GM10847 (cell line): ENCODE data around the gene PSAP.

ENCODE experiments used
- POLR2A ChIP-seq: IDR thresholded peaks from 2 replicates; pipeline ENCODE4 v1.6.1; 2011; ENCODE audit not compliant: insufficient read length; ENCODE audit errors: extremely low read depth

Gene PSAP

GRCh38 chr10:71880425-71881306, 29.6 kb upstream of the PSAP start:
- no peak for TF ChIP-seq POLR2A

DNA sequence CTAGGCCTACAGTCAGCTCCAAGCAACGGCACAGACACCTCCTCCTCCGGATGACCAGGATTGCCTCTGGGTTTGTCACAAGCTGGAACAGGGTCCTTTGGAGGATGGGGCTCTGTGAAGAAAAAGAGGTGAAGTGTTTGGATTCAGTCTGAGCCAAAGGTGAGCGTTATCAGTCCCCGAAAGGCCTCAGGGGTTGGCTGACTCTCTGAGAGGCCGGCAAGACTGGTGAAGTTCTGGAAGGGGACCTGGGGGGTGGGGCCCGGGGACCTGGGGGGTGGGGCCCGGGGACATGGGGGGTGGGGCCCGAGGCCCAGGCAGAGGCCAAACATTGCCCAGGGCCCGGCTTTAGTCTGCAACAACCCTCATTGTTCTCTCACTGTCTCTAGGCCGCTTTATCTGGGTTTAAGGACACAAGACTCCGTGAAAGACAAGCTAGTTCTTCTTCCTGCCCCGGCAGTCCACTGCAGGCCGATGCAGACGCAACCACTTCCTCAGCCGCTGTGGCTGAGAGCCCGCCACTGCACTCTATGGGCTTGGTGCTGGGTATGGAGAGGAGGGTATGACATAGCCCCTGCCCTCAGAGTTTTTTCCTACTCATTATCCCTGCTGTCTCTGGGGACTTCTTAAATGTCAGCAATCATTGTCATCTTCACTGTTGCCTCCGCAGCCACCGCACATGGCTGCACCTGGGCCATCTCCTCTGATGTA, 27.4 kb upstream of the PSAP start:
- TF ChIP-seq POLR2A: no peak

DNA sequence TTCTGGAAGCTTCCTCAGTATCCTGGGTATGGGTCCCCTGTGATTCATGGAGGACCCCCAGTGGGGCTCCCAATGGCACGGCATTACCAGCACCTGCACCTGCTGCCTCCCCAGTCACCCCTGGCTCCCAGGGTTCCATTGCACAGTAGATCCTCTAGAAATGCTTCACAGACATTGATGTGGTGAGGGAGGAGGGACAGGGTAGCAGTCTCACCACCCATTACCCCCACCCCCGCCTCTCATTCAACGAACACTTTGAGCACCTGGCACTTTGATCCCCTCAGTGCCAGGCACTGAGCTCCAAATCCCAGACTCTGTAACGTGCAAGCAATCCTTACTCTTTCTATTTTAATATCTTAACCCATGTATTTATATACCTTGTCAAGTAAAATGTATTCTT, 26.8 kb upstream of the PSAP start:
- TF ChIP-seq POLR2A: no peak

DNA sequence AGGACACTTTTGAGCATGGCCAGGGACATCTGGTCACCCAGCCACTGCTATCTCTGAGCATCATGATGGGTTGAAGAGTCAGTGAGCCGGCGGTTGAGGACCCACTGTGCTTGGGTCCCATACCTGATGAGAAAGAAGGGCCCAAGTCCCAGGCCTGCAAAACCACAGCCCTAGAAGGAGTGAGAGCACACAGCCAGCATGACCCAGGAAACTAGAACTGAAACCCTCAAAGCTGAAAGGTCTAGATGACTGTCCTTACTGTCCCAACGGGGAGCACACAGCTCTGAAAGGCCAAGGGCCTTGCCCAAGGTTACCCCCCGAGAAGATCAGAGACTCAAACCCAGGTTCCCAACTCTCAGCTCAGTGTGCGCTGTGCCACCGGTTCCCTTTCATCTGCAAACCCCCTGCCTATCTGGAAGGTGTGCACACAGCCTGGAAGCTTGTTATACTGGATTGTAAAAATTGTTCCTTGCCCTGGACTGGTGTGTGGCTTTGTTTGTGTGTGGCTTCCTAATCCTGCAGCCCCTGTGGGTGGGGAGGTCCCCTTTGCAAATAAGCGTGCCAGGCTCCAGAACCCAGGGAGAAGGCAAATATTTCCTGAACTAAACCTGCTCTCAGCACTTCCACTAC, 22.6 kb upstream of the PSAP start:
- no peak for TF ChIP-seq POLR2A

GRCh38 chr10:71868192-71868697, 17.2 kb upstream of the PSAP start:
- TF ChIP-seq POLR2A: no peak

DNA sequence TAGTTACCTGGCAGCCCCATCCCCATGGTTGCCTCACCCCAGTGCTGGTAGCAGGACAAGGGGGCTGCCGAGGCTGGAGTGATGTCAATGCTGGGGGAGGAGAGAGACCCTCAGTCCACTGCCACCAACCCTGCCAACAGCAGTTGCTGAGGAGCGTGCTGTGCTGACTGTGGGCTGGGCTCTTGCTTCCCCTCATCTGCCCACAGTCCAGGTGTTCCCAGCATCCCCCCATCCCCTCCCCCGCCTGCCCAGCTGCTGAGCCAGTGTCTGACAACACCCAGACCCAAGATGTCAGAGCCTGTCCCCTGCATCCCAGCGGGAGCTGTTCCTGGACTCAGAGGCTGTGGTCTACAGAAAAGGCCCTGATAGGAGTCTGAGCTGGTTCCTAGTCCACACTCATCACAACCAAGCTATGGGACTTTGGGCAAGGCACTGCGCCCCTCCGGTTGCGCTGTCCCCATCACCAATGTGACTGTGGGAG, 14.6 kb upstream of the PSAP start:
- TF ChIP-seq POLR2A: no peak

- TF ChIP-seq POLR2A: no peak
Measured at GRCh38 chr10:71864911-71865361, 13.9 kb upstream of the PSAP start.

GRCh38 chr10:71863203-71863602, 12.2 kb upstream of the PSAP start:
- no peak for TF ChIP-seq POLR2A

GRCh38 chr10:71860243-71861029, 9.4 kb upstream of the PSAP start:
- TF ChIP-seq POLR2A: no peak

DNA sequence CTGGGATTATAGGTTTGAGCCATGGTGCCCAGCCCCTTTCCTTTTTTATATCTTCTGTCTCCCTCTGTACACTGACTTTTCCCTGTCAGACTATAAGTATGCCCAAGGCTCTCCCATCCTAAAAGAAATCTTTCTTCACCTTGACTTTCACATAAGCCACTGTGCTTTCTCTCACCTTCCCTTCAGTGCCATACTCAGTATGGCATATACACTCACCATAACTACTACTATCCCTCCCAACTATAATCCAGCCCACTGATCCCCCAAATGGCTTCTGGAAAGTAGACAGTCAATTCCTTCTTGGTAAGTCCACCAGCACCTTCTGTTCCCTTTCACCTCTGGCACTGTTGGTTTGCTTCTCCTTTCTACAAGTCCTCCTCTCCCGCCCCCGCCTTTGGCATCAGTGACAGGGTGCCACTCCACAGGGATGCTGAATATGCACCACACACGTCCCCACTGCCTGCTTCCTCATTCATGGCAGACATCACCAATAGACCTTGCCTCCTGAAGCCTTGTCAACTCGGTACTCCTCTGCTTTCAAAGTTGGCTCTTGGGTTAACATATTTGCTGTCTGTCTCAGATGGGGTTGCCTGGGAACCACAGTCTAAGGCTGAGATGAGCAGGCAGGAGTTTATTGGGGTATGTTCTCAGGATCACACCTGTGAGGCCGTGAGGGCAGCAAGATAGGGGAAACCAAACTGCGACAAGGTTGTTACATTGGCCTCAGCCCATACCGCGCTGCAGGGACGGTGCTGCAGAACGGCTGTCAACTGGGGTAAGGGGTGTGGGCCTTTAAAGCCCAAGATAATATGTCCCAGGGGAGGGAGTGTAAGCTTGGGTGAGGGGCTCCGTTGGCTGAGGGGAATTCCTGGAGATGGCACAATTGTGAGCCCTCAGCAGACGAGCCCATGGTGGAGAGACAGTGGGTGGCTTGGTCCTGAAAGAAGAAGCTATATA, 7.2 kb upstream of the PSAP start:
- no peak for TF ChIP-seq POLR2A

DNA sequence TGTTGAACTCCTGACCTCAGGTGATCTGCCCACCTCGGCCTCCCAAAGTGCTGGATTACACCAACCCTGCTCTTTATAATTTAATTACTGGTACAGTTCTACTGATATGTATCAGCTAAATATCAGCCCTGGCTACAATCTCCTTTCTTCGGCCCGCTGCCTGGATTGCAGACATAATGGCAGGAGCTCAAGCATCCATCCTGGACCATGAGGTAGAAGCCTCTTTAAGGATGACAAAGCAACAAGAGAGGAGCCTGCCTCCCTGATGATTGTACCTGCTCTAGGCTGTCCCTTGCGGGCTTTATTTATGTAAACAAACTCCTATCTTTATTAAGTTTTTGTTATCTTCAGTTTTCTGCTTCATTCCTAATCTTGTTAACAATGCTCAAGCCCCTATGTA, 5.6 kb upstream of the PSAP start:
- TF ChIP-seq POLR2A: no peak

- no peak for TF ChIP-seq POLR2A
Measured at GRCh38 chr10:71854031-71854430, 3.0 kb upstream of the PSAP start.

DNA sequence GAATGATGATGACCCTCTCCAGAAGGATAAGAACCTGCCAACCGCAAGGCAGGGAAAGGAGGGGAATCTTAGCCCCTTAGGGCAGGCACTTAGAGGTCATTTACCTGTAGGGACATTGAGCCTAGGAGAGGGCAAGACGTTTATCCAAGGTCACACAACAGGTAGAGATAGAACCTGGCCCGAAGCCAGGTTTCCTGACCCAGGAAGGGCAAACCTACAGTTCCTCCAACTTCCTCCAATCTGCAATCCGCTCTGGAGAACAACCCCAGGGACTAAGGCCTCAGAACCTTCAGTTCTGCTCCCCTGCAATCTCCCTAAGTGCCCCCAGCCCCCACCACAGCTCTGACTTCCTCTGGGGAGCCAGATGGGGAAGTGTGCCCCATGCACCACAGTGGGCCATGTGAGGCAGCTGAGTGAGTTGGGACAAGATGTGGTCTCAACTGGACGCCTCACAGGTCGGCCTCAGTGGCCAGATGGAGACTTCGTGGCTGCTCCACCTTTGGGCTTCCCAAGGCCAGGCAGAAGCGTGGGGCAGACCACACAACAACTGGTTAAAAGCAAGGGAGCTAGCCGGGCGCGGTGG, 1.4 kb upstream of the PSAP start:
- no peak for TF ChIP-seq POLR2A
